HepG2 (cell line): Measurements from ENCODE around the gene CNOT10. TPM values are rescaled to one million over a fixed set of nuclear protein-coding genes. Genes with fewer than 3 reads are reported as not detected.

Experiments
- DNMT1 ChIP-seq: sonication (generic); formaldehyde crosslinking; IDR thresholded peaks from 2 replicates; pipeline ENCODE4 v1.5.1; 2020; ENCODE audit warnings: mild to moderate bottlenecking, missing genetic modification reagents
- ELF4 ChIP-seq: sonication (generic); formaldehyde crosslinking; IDR thresholded peaks from 2 replicates; pipeline ENCODE4 v1.5.0; 2020; ENCODE audit warnings: missing genetic modification reagents, mild to moderate bottlenecking, moderate library complexity, borderline replicate concordance
- HNRNPH1 ChIP-seq: fragments of 200-400 bp; formaldehyde crosslinking; optimal IDR thresholded peaks from 2 replicates; pipeline ENCODE3; 2017; ENCODE audit warnings: mild to moderate bottlenecking, low read depth, low read length
- MEF2D ChIP-seq: sonication (generic); formaldehyde crosslinking; IDR thresholded peaks from 2 replicates; pipeline ENCODE4 v1.5.1; 2020; ENCODE audit warnings: mild to moderate bottlenecking, missing genetic modification reagents
- MTF2 ChIP-seq: sonication (generic); formaldehyde crosslinking; IDR thresholded peaks from 2 replicates; pipeline ENCODE4 v1.5.0; 2020; ENCODE audit warnings: missing genetic modification reagents, borderline replicate concordance
- NBN ChIP-seq: fragments of 450-650 bp; conservative IDR thresholded peaks from 2 replicates; pipeline ENCODE4 v1.6.1; 2017
- NCOR1 ChIP-seq: fragments of 200-600 bp; sonication (generic); IDR thresholded peaks from 2 replicates; pipeline ENCODE4 v1.7.0; 2017; ENCODE audit warnings: antibody characterized with exemption, low read length, borderline replicate concordance
- PRPF4 ChIP-seq: fragments of 200-400 bp; formaldehyde crosslinking; IDR thresholded peaks from 2 replicates; pipeline ENCODE4 v1.6.1; 2016; ENCODE audit warnings: low read length, low read depth; ENCODE audit not compliant: poor library complexity, severe bottlenecking
- SAP130 ChIP-seq: IDR thresholded peaks from 2 replicates; pipeline ENCODE4 v1.6.1; 2016; ENCODE audit warnings: low read depth
- ZNF24 ChIP-seq: fragments of 450-650 bp; IDR thresholded peaks from 2 replicates; pipeline ENCODE4 v1.6.1; 2017; ENCODE audit warnings: antibody characterized with exemption, mild to moderate bottlenecking
- ZNF292 ChIP-seq: sonication (generic); formaldehyde crosslinking; IDR thresholded peaks from 2 replicates; pipeline ENCODE4 v1.8.1; 2022; ENCODE audit warnings: mild to moderate bottlenecking, low read depth, missing genetic modification reagents, borderline replicate concordance
- ZNF562 ChIP-seq: sonication (generic); formaldehyde crosslinking; IDR thresholded peaks from 2 replicates; pipeline ENCODE4 v1.8.0; 2022; ENCODE audit warnings: missing genetic modification reagents, borderline replicate concordance
- ZSCAN21 ChIP-seq: sonication (generic); formaldehyde crosslinking; IDR thresholded peaks from 2 replicates; pipeline ENCODE4 v1.8.0; 2022; ENCODE audit warnings: mild to moderate bottlenecking, missing genetic modification reagents, moderate library complexity, borderline replicate concordance
- polyA plus RNA-seq, 8 experiments: library from polyadenylated mRNA; depleted of rRNA in 3 of 8; stranded (reverse) in 7 of 8; unstranded in 1 of 8; fragments of >200 nt; fragmentation: Illumina TruSeq in 4 of 8; extraction: Trizol in 4 of 8; gene quantifications; 2 replicates each; pipeline versions ENCODE4 v1.2.1 to v1.2.3, GENCODE V29; 2011 to 2016; ENCODE audit warnings: low read depth in 4 of 8, missing spikeins in 1 of 8, mixed read lengths in 1 of 8; ENCODE audit not compliant: insufficient read depth in 1 of 8
- total RNA-seq, 5 experiments: library from RNA; depleted of rRNA; stranded (reverse); fragments of >200 nt; fragmentation: Illumina TruSeq; extraction: Trizol; gene quantifications; 2 replicates each; pipeline ENCODE4 v1.2.3, GENCODE V29; 2016; ENCODE audit warnings: low read depth in 1 of 5
- TF ChIP-seq, protein P1 (sequence below): IDR thresholded peaks from 2 replicates; pipeline ENCODE4 v1.6.1; 2012; ENCODE audit warnings: low read depth, low read length, improper control_type of control experiment
- TF ChIP-seq, protein P2 (sequence below): sonication (generic); formaldehyde crosslinking; IDR thresholded peaks from 2 replicates; pipeline ENCODE4 v1.4.0; 2020; ENCODE audit warnings: mild to moderate bottlenecking, missing genetic modification reagents
- TF ChIP-seq, protein P3 (sequence below): sonication (generic); formaldehyde crosslinking; conservative IDR thresholded peaks from 2 replicates; pipeline ENCODE4 v1.8.0; 2022; ENCODE audit warnings: missing genetic modification reagents

The CNOT10 gene
- total and polyA plus RNA-seq, 2 of the 13 experiments (the other 11 are each of a cell fraction or from before 2014, with no cell fraction given) = 21.2 to 34.1 TPM

DNA sequence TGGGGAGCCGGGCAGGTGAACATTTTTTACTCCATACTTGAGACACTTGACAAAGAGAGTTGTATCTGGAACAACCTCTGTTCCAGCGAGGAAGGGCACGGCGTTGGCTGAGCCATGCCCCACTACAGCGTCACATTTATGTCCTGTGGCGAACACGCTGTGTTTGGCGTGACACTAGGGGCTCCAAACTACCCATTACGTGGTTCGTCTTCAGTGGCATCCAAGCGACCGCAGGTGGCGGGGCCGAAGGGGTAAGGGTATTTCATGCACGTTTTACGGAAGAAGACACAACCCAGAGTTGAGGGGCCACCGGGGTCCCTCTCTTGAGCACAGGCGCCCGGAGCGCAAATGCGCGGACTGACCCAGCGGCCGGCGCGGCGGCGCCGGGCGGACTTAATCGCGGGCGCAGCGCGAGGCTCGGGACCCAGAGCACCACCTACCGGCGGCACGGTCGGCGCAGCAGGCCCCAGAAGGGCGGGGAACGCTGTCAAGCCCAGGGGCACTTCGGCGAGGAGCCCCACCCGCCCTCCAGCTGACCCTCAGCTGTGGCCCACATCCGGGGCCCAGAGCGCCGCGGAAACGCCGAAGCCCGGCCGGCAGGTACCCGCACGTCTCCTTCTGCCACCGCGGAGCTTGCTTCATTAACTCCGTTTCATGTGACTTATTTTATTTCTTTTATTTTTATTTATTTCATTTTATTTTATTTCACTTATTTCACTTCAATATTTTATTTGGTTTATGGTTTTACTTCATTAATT lies 96.4 kb downstream of the CNOT10 start (continued):
- TF ChIP-seq ZNF562 (no peak), HNRNPH1 (no peak), SAP130 (CRISPR knock-in tag) (peak; percentile 96), DNMT1 (CRISPR knock-in tag) (no peak), NBN (no peak), ZSCAN21 (CRISPR knock-in tag) (peak; percentile 79; the same call in 1 of the 2 replicates), ZNF292 (no peak), NCOR1 (no peak), ELF4 (CRISPR knock-in tag) (no peak), ZNF24 (peak; percentile 31; the same call in 1 of the 2 replicates), MTF2 (CRISPR knock-in tag) (0 out of 2 replicates have a peak, but pooled peaks have one; percentile 76), PRPF4 (no peak), MEF2D (no peak; the same call in 1 of the 2 replicates)
- TF ChIP-seq, protein P1, sequence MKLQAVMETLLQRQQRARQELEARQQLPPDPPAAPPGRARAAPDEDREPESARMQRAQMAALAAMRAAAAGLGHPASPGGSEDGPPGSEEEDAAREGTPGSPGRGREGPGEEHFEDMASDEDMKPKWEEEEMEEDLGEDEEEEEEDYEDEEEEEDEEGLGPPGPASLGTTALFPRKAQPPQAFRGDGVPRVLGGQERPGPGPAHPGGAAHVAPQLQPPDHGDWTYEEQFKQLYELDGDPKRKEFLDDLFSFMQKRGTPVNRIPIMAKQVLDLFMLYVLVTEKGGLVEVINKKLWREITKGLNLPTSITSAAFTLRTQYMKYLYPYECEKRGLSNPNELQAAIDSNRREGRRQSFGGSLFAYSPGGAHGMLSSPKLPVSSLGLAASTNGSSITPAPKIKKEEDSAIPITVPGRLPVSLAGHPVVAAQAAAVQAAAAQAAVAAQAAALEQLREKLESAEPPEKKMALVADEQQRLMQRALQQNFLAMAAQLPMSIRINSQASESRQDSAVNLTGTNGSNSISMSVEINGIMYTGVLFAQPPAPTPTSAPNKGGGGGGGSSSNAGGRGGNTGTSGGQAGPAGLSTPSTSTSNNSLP = no peak
- TF ChIP-seq, protein P2, sequence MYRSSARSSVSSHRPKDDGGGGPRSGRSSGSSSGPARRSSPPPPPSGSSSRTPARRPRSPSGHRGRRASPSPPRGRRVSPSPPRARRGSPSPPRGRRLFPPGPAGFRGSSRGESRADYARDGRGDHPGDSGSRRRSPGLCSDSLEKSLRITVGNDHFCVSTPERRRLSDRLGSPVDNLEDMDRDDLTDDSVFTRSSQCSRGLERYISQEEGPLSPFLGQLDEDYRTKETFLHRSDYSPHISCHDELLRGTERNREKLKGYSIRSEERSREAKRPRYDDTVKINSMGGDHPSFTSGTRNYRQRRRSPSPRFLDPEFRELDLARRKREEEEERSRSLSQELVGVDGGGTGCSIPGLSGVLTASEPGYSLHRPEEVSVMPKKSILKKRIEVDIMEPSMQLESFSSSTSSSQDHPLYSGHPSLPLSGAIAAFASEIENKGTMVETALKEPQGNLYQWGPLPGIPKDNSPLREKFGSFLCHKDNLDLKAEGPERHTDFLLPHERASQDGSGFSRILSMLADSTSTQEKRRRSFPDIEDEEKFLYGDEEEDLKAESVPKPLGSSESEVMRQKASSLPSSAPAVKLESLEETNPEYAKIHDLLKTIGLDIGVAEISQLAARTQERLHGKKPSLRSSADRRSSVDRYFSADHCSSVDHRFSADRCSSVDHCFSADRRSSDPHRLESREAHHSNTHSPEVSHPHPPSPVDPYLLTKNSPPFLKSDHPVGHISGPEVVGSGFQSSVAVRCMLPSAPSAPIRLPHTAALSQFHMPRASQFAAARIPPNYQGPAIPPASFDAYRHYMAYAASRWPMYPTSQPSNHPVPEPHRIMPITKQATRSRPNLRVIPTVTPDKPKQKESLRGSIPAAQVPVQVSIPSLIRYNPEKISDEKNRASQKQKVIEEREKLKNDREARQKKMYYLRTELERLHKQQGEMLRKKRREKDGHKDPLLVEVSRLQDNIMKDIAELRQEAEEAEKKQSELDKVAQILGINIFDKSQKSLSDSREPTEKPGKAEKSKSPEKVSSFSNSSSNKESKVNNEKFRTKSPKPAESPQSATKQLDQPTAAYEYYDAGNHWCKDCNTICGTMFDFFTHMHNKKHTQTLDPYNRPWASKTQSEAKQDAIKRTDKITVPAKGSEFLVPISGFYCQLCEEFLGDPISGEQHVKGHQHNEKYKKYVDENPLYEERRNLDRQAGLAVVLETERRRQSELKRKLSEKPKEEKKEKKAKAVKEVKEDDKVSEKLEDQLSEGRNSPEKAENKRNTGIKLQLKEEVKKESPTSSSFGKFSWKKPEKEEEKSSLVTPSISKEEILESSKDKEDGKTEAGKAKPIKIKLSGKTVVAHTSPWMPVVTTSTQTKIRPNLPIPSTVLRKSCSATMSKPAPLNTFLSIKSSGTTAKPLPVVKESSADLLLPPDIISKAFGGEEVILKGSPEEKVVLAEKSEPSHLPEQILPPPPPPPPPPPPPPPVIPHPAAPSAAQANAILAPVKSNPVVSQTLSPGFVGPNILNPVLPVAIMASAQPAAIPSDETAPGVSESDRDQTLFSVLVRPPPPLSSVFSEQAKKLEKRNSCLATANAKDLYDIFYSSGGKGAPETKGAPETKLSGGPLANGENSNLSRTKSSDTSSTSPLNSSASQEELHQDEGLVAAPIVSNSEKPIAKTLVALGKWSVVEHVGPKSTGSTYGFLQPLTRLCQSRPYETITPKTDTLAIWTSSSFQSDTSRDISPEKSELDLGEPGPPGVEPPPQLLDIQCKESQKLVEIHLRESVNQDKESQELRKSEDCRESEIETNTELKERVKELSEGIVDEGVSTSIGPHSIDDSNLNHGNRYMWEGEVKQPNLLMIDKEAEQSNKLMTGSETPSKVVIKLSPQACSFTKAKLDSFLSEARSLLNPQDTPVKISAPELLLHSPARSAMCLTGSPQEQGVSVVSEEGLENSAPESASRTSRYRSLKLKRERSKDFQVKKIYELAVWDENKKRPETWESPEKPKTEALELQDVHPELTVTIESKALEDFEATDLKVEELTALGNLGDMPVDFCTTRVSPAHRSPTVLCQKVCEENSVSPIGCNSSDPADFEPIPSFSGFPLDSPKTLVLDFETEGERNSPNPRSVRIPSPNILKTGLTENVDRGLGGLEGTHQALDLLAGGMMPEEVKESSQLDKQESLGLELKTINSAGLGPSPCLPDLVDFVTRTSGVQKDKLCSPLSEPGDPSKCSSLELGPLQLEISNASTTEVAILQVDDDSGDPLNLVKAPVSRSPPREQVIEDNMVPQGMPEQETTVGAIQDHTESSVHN (CRISPR knock-in tag) = no peak
- TF ChIP-seq, protein P3, sequence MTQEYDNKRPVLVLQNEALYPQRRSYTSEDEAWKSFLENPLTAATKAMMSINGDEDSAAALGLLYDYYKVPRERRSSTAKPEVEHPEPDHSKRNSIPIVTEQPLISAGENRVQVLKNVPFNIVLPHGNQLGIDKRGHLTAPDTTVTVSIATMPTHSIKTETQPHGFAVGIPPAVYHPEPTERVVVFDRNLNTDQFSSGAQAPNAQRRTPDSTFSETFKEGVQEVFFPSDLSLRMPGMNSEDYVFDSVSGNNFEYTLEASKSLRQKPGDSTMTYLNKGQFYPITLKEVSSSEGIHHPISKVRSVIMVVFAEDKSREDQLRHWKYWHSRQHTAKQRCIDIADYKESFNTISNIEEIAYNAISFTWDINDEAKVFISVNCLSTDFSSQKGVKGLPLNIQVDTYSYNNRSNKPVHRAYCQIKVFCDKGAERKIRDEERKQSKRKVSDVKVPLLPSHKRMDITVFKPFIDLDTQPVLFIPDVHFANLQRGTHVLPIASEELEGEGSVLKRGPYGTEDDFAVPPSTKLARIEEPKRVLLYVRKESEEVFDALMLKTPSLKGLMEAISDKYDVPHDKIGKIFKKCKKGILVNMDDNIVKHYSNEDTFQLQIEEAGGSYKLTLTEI (CRISPR knock-in tag) = no peak
